Measurements from ENCODE around the gene GATAD2A. TPM values are rescaled to one million over a fixed set of nuclear protein-coding genes. Genes with fewer than 3 reads are reported as not detected.

Gene GATAD2A
- total and polyA plus RNA-seq, 9 of the 15 experiments (the other 6 are each of a cell fraction or from before 2014, with no cell fraction given): 2.4 to 226 (median 44.2) TPM

GRCh38 chr19:19404879-19405860 lies at the start of gene GATAD2A (continued):
- no peak for TF ChIP-seq ARID2 (IDR thresholded peaks at IDR 0.05)
- TF ChIP-seq PRDM10 (IDR thresholded peaks at IDR 0.05; ENCODE audit: partially characterized antibody): peak; percentile 98
- TF ChIP-seq ZNF282 (CRISPR knock-in tag; IDR thresholded peaks at IDR 0.05): peak; percentile 20; the same call in 1 of the 2 replicates
- no peak for TF ChIP-seq HLTF (IDR thresholded peaks at IDR 0.05)
- TF ChIP-seq ZNF449 (CRISPR knock-in tag; IDR thresholded peaks at IDR 0.05): no peak; the same call in 1 of the 2 replicates
- no peak for TF ChIP-seq AFF1 (IDR thresholded peaks at IDR 0.05; ENCODE audit: low read depth in 1 of 2, partially characterized antibody in 2 of 2)
- no peak for TF ChIP-seq CSDE1 (IDR thresholded peaks at IDR 0.05)
- no peak for TF ChIP-seq BMI1 (IDR thresholded peaks at IDR 0.05; ENCODE audit: low read length)
- TF ChIP-seq MEIS2 (IDR thresholded peaks at IDR 0.05; ENCODE audit: partially characterized antibody): peak; percentile 64
- peak; percentile 71 for TF ChIP-seq CTCFL (IDR thresholded peaks at IDR 0.05; ENCODE audit: borderline replicate concordance, insufficient read depth, low read depth, low read length, poor library complexity, severe bottlenecking)
